ENCODE measurements around the gene PSEN1.

- TF ChIP-seq POLR2A (IDR thresholded peaks at IDR 0.05) (no peak), CTCF (IDR thresholded peaks at IDR 0.05) (no peak)
Measured at GRCh38 chr14:73189651-73190050, 53.3 kb downstream of the PSEN1 start.
